ENCODE results near the gene CD200R1.

The CD200R1 gene

GRCh38 chr3:112874725-112875124, 100.2 kb downstream of the CD200R1 start:
- TF ChIP-seq, protein P1, sequence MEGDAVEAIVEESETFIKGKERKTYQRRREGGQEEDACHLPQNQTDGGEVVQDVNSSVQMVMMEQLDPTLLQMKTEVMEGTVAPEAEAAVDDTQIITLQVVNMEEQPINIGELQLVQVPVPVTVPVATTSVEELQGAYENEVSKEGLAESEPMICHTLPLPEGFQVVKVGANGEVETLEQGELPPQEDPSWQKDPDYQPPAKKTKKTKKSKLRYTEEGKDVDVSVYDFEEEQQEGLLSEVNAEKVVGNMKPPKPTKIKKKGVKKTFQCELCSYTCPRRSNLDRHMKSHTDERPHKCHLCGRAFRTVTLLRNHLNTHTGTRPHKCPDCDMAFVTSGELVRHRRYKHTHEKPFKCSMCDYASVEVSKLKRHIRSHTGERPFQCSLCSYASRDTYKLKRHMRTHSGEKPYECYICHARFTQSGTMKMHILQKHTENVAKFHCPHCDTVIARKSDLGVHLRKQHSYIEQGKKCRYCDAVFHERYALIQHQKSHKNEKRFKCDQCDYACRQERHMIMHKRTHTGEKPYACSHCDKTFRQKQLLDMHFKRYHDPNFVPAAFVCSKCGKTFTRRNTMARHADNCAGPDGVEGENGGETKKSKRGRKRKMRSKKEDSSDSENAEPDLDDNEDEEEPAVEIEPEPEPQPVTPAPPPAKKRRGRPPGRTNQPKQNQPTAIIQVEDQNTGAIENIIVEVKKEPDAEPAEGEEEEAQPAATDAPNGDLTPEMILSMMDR (IDR thresholded peaks at IDR 0.05; ENCODE audit: insufficient read depth, low read length, poor library complexity, severe bottlenecking): no peak
- no peak for TF ChIP-seq EZH2phosphoT487 (conservative IDR thresholded peaks at IDR 0.05; ENCODE audit: low read length)
- Histone ChIP-seq H3K4me3 (ENCODE audit: insufficient read depth, low read length, poor library complexity, severe bottlenecking) (peak overlapping the region; percentile 40), H3K36me3 (ENCODE audit: low read length) (peaks cover 5% of the 10 kb centered on the region; the same call in 1 of the 2 replicates), H3K79me2 (ENCODE audit: insufficient read depth, low read length) (no peaks in the 10 kb centered on the region), H3K9me3 (ENCODE audit: insufficient read depth, low read length) (peaks cover 11% of the 10 kb centered on the region; the same call in 1 of the 2 replicates), H3K9ac (ENCODE audit: low read length) (peak overlapping the region; percentile 61), H3K9me2 (replicated peaks; ENCODE audit: insufficient read depth, low read length) (no peaks in the 10 kb centered on the region), H3F3A (ENCODE audit: insufficient read depth) (peaks cover 7% of the 10 kb centered on the region; the same call in 1 of the 2 replicates), H3K4me2 (ENCODE audit: low read depth, low read length, poor library complexity, severe bottlenecking) (peak overlapping the region; percentile 100), H3K27me3 (ENCODE audit: low read length) (no peaks in the 10 kb centered on the region), H2AFZ (ENCODE audit: low read depth, low read length, severe bottlenecking) (peak overlapping the region; percentile 93), H3K27ac (ENCODE audit: low read depth, low read length) (peak overlapping the region; percentile 85), H4K20me1 (ENCODE audit: low read depth, low read length) (no peaks in the 10 kb centered on the region)

DNA sequence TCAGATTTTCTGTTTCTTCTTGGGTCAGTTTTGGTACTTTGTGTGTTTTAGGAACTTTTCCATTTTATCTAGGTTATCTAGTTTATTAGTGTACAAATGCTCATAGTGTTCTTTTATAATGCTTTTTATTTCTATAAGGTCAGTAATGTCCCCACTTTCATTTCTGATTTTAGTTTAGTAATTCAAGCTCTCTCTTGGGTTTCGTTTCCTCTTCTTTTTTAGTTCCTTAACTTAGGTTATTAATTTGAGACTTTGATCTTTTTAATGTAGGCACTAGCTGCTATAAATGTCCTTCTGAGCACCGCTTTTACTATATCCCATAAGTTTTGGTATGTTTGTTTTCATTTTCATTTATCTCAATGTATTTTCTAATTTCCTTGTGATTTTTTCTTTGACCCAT, 101.3 kb downstream of the CD200R1 start:
- Histone ChIP-seq H3F3A (ENCODE audit: insufficient read depth) (peaks cover 5% of the 10 kb centered on the region; the same call in 1 of the 2 replicates), H2AFZ (ENCODE audit: low read depth, low read length, severe bottlenecking) (no peak overlapping the region), H3K9me3 (ENCODE audit: insufficient read depth, low read length) (peaks cover 12% of the 10 kb centered on the region; the same call in 1 of the 2 replicates), H3K4me3 (ENCODE audit: insufficient read depth, low read length, poor library complexity, severe bottlenecking) (peak overlapping the region; percentile 40), H3K4me2 (ENCODE audit: low read depth, low read length, poor library complexity, severe bottlenecking) (peak overlapping the region; percentile 100), H3K27ac (ENCODE audit: low read depth, low read length) (peak overlapping the region; percentile 85), H3K27me3 (ENCODE audit: low read length) (no peaks in the 10 kb centered on the region), H3K36me3 (ENCODE audit: low read length) (peaks cover 7% of the 10 kb centered on the region; the same call in 1 of the 2 replicates), H3K79me2 (ENCODE audit: insufficient read depth, low read length) (no peaks in the 10 kb centered on the region), H3K9me2 (replicated peaks; ENCODE audit: insufficient read depth, low read length) (no peaks in the 10 kb centered on the region), H4K20me1 (ENCODE audit: low read depth, low read length) (no peaks in the 10 kb centered on the region), H3K9ac (ENCODE audit: low read length) (peak overlapping the region; percentile 61)
- TF ChIP-seq, protein P1 (IDR thresholded peaks at IDR 0.05; ENCODE audit: insufficient read depth, low read length, poor library complexity, severe bottlenecking): no peak
- TF ChIP-seq EZH2phosphoT487 (conservative IDR thresholded peaks at IDR 0.05; ENCODE audit: low read length): no peak

GRCh38 chr3:112871735-112872134, 103.2 kb downstream of the CD200R1 start:
- H2AFZ ChIP-seq (ENCODE audit: low read depth, low read length, severe bottlenecking): peak overlapping the region; percentile 48
- TF ChIP-seq, protein P1 (IDR thresholded peaks at IDR 0.05; ENCODE audit: insufficient read depth, low read length, poor library complexity, severe bottlenecking): no peak
- no peak for TF ChIP-seq EZH2phosphoT487 (conservative IDR thresholded peaks at IDR 0.05; ENCODE audit: low read length)
- no peak overlapping the region for H3K27ac ChIP-seq (ENCODE audit: low read depth, low read length)
- no peak overlapping the region for H3K4me3 ChIP-seq (ENCODE audit: insufficient read depth, low read length, poor library complexity, severe bottlenecking)
- no peaks in the 10 kb centered on the region for H3K27me3 ChIP-seq (ENCODE audit: low read length)
- peaks cover 5% of the 10 kb centered on the region; the same call in 1 of the 2 replicates for H3F3A ChIP-seq (ENCODE audit: insufficient read depth)
- H3K9me3 ChIP-seq (ENCODE audit: insufficient read depth, low read length): peaks cover 12% of the 10 kb centered on the region; the same call in 1 of the 2 replicates
- H4K20me1 ChIP-seq (ENCODE audit: low read depth, low read length): no peaks in the 10 kb centered on the region
- H3K9ac ChIP-seq (ENCODE audit: low read length): no peak overlapping the region
- no peak overlapping the region for H3K4me2 ChIP-seq (ENCODE audit: low read depth, low read length, poor library complexity, severe bottlenecking)
- H3K9me2 ChIP-seq (replicated peaks; ENCODE audit: insufficient read depth, low read length): no peaks in the 10 kb centered on the region
- H3K36me3 ChIP-seq (ENCODE audit: low read length): peaks cover 7% of the 10 kb centered on the region; the same call in 1 of the 2 replicates
- H3K79me2 ChIP-seq (ENCODE audit: insufficient read depth, low read length): no peaks in the 10 kb centered on the region

All from SU-DHL-6 (cell line).